OCI-M2 (cell line): ENCODE results near the gene MFSD6.
"Not testable (repeated sequence)": the region's sequence is repeated elsewhere in the genome, so short reads cannot be mapped to it uniquely, and the experiment has no call there.

Experiments
- DNase-seq: peaks from one replicate; lab custom pipeline; 2025; ENCODE audit not compliant: unreplicated experiment; lab: John Stamatoyannopoulos, UW

MFSD6 gene

DNA sequence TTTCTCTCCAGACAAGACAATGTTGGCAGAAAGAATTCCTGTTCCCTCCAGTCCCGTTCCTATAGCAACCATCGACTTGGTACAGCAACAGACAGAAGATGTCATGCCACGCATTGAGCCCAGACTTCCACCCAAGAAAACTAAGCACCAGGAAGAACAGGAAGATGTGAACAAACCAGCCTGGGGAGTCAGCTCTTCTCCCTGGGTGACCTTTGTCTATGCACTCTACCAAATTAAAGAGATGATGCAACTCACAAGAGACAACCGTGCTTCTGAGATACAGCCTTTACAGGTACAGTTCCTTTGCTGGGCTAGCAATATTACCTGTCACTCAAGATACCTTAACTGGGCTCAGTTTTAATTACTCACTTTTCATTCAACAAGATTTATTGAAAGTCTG is 89.3 kb downstream of the MFSD6 start:
- no peak for DNase-seq

- DNase-seq: no peak
Measured at GRCh38 chr2:190499273-190499672, 91.1 kb downstream of the MFSD6 start.

GRCh38 chr2:190500054-190500502 is 91.9 kb downstream of the MFSD6 start:
- DNase-seq: no peak

- no peak for DNase-seq
Measured at GRCh38 chr2:190501231-190501630, 93.1 kb downstream of the MFSD6 start.

GRCh38 chr2:190501702-190502407 is 93.7 kb downstream of the MFSD6 start:
- DNase-seq: no peak

- DNase-seq: no peak
Measured at GRCh38 chr2:190503088-190503487, 94.9 kb downstream of the MFSD6 start.

DNA sequence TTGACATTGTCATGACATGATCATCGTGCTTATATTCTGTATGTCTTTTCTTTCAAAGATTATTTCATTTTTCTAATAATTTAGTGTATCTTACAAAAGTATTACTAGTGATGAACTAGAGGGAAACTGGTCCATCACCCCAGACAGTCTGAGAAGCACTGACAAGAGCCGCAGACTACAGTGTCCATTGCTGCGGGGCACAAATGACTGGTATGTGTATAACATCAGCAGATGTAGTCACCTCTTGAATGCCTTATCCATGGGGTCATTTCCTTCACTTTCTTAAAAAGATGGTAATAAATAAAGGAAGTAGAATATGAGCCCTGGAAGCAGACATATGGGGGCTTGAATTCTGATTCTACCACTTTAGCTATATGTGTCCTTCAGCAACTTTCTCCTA is 96.8 kb downstream of the MFSD6 start:
- DNase-seq: no peak

DNA sequence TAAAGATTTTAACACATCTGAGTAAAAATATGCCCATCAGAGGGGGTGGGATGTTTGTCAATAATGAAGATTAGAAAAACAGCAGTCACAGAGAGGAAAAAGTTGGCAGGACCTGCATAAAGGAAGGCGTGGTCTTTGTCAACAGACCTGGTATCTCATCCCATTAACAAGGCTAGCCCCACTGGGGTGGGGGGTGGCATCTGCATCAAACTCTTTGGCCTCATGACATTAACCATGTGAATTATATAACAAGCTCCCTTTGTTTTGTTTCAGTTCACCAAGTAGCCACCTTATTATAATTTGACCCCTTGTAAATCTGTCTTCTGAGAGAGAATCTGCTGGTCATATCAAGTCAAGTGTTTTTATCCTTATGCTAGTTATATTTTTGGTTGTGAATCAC is 97.5 kb downstream of the MFSD6 start:
- DNase-seq: no peak

GRCh38 chr2:190506666-190507065 is 98.5 kb downstream of the MFSD6 start:
- no peak for DNase-seq

DNA sequence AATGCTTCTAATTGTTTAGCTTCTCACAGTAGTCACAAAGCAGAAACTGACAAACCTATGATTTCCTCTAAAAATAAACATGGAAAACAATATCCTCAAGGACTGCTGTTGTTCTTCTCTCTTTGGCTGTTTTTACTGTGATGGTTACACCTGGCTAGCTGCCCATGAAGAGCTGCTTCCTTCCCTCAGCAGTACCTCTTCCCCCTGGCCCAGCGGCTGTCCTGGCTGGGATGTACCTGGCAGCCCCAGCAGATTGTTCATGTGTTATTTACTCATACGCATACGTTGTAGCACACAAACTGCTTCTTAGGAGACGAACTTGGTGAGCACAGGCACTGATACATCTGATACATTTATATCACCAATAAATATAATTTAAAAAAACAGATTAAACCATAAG is 99.0 kb downstream of the MFSD6 start:
- DNase-seq: no peak

- not testable (repeated sequence) for DNase-seq
Measured at GRCh38 chr2:190509895-190510294, 101.7 kb downstream of the MFSD6 start.

DNA sequence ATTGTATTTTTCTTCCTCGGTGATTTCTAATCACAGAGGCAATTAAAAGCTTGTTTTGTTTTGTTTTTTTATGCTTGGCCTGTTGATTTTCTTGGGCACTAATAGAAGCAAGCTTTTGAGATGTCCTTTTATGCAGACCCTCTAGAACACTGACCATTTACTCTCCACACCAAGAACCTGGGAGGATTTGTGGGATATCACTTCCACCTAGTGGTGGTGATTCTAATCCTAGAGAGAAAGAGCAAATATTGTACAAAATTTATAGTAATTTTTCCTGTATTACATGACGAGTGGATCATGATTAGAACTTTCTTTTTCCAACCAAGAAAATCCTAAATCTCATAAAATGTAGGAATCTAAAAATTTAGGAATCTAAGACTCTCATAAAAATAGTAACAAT is 102.9 kb downstream of the MFSD6 start:
- no peak for DNase-seq

GRCh38 chr2:190512539-190513095 is 104.5 kb downstream of the MFSD6 start:
- DNase-seq: no peak

- no peak for DNase-seq
Measured at GRCh38 chr2:190513877-190514276, 105.7 kb downstream of the MFSD6 start.

DNA sequence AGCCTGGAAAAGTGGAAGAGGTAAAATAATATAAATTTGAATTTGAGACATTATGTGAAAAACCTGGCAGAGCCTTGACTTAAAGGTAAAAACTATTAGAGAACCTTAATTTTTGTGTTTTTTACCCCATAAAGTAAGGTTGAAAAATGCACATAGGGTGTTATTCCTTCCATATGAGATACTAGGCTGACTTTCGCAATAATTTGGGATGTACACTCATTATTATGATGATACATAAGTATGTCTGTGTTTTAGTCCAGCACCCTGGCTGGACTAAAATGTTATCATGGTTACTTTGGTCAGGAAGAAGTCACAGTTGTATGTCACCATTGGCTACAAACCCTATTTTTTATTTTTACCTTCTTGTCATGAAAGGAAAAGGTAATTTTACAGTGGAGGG is 106.5 kb downstream of the MFSD6 start:
- DNase-seq: no peak

GRCh38 chr2:190515687-190516086 is 107.5 kb downstream of the MFSD6 start:
- no peak for DNase-seq

GRCh38 chr2:190517468-190517867 is 109.3 kb downstream of the MFSD6 start:
- DNase-seq: no peak

DNA sequence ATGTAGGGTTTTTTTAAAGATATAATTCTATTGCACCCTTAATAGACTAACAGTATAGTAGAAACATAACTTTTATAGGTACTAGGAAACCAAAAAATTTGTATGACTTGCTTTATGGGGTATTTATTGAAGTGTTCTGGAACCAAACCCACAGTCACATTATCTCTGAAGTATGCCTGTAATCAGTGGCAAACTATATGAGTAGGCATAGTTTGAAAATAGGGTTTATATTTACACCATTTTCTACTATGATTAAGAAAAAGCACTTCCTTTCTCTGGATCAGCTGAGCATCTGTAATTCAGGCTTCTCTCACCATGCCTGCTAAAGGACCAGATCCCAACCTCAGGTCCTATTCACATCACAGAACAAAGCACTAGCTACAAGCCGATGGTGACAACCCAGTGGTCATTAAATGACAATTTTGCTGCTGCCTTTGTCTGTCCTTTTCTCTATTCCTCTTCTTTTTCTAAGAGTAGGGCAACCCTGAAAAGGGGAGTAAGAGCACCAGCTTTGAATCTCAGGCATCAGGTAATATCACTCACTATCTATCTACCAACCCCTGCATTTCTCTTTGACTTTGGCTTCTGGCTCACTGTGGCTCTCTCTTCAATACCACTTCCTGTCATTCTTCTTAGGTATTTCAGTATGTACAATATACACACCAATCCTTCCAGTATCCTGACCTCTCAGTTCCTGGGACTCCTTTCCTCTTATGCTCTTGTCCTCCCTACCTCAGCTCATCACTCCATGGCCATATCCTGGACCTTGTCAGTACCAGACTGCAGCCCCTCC is 112.0 kb downstream of the MFSD6 start:
- DNase-seq: no peak

GRCh38 chr2:190524928-190525327 is 116.8 kb downstream of the MFSD6 start:
- DNase-seq: no peak

DNA sequence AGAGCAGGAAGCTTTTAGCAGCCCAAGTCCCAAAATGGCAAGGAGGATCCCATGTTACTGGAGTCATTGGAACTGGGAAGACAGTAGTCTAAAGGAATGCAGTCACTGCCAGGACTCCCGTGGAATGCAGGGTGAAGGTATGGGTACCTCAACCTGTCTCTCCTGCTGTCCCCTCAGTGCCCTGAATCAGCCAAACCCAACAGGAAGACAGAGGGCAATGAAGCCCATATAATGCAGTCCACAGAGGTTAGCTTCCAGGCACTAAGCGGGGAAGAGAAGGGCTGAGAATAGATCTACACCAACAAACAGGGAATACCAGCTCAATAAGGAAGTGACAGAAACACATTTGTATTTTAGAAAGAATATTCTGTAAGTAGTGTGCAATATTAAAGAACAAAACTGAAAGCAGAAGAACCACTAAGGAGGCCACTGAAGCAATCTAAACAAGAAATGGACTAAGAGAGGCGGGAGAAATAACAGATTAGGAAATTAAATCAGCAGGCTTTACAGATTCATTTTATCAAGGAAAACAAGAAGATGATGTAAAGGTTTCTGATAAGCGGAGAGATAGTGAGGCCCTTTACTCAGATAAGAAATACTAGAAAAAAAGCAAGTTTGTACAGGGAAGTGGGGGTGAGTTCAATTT is 118.1 kb downstream of the MFSD6 start:
- no peak for DNase-seq

DNA sequence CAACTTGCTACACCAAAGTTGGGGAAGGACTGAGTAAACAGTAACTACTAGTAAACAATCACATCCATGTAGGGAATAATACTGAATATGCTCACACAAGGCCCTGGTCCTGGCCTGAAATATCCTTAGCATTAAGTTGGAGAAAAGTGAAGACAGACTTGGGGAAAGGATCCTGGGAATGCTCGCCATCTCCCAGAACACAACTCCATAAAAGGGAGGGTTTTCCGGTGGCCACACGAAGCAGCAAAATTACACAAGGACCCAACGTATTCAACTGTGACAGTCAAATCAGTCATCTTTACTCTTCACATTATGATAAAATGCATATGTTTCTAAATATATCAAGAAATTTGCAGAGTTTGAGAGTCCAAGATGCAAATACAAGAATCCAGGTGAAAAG is 119.1 kb downstream of the MFSD6 start:
- DNase-seq: no peak

GRCh38 chr2:190527918-190528317 is 119.8 kb downstream of the MFSD6 start:
- no peak for DNase-seq
